HepG2 (cell line): ENCODE data around the gene CDYL2. TPM values are rescaled to one million over a fixed set of nuclear protein-coding genes. Genes with fewer than 3 reads are reported as not detected.

Experiments
- ATAC-seq: fragments of 200-7000 bp; cut with Tn5 transposase; 3 replicates; pipeline ENCODE4 v1.9.1; 2020; ENCODE audit warnings: mild to moderate bottlenecking, moderate library complexity
- BruUV-seq: library from RNA; stranded (reverse); fragments of 400-500 nt; replicated peaks from 2 replicates; lab custom pipeline; 2021; lab: Mats Ljungman, UMichigan
- CTCF ChIA-PET: fragments of 300-600 bp; formaldehyde crosslinking; extraction: SDS; loops from one replicate; lab custom pipeline; 2021; ENCODE audit warnings: low total read pairs, inconsistent platforms, low intra/inter-chr PET ratio; lab: Yijun Ruan, JAX
- POLR2A ChIA-PET: fragments of 350-600 bp; sonication (Branson Sonifier 250); formaldehyde crosslinking; loops from one replicate; lab custom pipeline; 2020; ENCODE audit warnings: antibody characterized with exemption, inconsistent platforms; lab: Yijun Ruan, JAX
- DNase-seq: peaks from one replicate; pipeline ENCODE4 v3.0.0-alpha.2; 2015; ENCODE audit warnings: low spot score
- FAIRE-seq: peaks from 3 replicates; lab custom pipeline; 2011; peaks lifted over from hg19 to GRCh38; lab: Jason Lieb, UNC
- H2AFZ ChIP-seq: one replicate; pipeline ENCODE4 v1.6.1; 2011; ENCODE audit warnings: low read length, inconsistent platforms
- H3K27ac ChIP-seq: fragments of 300-600 bp; 3 replicates; pipeline ENCODE4 v1.8.0; 2011; ENCODE audit warnings: mixed run types, mild to moderate bottlenecking, mixed read lengths, low read length, inconsistent platforms; ENCODE audit not compliant: insufficient read depth; ENCODE audit errors: extremely low read length
- H3K27me3 ChIP-seq, 2 experiments: fragments of 200-600 bp in 1 of 2; 2 replicates in 1 of 2; 3 replicates in 1 of 2; pipeline versions ENCODE4 v1.6.0 to v1.8.0; 2011; ENCODE audit warnings: low read length in 2 of 2, mild to moderate bottlenecking in 2 of 2, moderate library complexity in 2 of 2, inconsistent platforms in 1 of 2; ENCODE audit not compliant: insufficient read depth in 2 of 2, control insufficient read depth in 1 of 2
- H3K36me3 ChIP-seq, 2 experiments: fragments of 200-600 bp in 1 of 2; replicated peaks in 1 of 2; 2 replicates in 1 of 2; 3 replicates in 1 of 2; pipeline versions ENCODE4 v1.5.1 to v1.8.0; 2011; ENCODE audit warnings: low read length in 2 of 2, inconsistent platforms in 1 of 2; ENCODE audit not compliant: insufficient read depth in 2 of 2, control insufficient read depth in 1 of 2
- H3K4me1 ChIP-seq: 2 replicates; pipeline ENCODE4 v1.5.1; 2012; ENCODE audit warnings: low read length, inconsistent platforms; ENCODE audit not compliant: insufficient read depth
- H3K4me2 ChIP-seq: 2 replicates; pipeline ENCODE4 v1.6.0; 2011; ENCODE audit warnings: low read depth, low read length, inconsistent platforms
- H3K4me3 ChIP-seq, 3 experiments: fragments of 200-600 bp in 1 of 3; sonication (generic), shearing (Covaris generic) in 1 of 3; replicated peaks in 1 of 3; 2 replicates each; pipeline ENCODE4 v1.5.1; 2011 to 2016; ENCODE audit warnings: low read length in 3 of 3, inconsistent platforms in 2 of 3, low read depth in 2 of 3, mild to moderate bottlenecking in 2 of 3, control low read depth in 1 of 3, mixed read lengths in 1 of 3; ENCODE audit not compliant: insufficient read depth in 1 of 3
- H3K79me2 ChIP-seq: one replicate; pipeline ENCODE4 v1.6.1; 2011; ENCODE audit warnings: low read length, inconsistent platforms; ENCODE audit not compliant: insufficient read depth
- H3K9ac ChIP-seq: 2 replicates; pipeline ENCODE4 v1.6.0; 2011; ENCODE audit warnings: mild to moderate bottlenecking, low read depth, low read length, inconsistent platforms; ENCODE audit not compliant: insufficient read depth
- H3K9me3 ChIP-seq: 2 replicates; pipeline ENCODE4 v1.5.1; 2012; ENCODE audit warnings: mild to moderate bottlenecking, low read length
- H4K20me1 ChIP-seq: 2 replicates; pipeline ENCODE4 v1.6.0; 2011; ENCODE audit warnings: inconsistent platforms, mild to moderate bottlenecking, low read length, moderate library complexity; ENCODE audit not compliant: insufficient read depth
- HDAC2 ChIP-seq: sonication (generic); formaldehyde crosslinking; IDR thresholded peaks from 2 replicates; pipeline ENCODE4 v1.4.0; 2020; ENCODE audit warnings: missing genetic modification reagents
- IRX3 ChIP-seq: sonication (generic); formaldehyde crosslinking; IDR thresholded peaks from 2 replicates; pipeline ENCODE4 v1.8.1; 2023; ENCODE audit warnings: mild to moderate bottlenecking, low read depth, missing genetic modification reagents, borderline replicate concordance
- SALL1 ChIP-seq: sonication (generic); formaldehyde crosslinking; IDR thresholded peaks from 2 replicates; pipeline ENCODE4 v1.8.0; 2022; ENCODE audit warnings: mild to moderate bottlenecking, missing genetic modification reagents
- SOX13 ChIP-seq, 3 experiments: fragments of 450-650 bp in 1 of 3; sonication (generic) in 1 of 3; formaldehyde crosslinking in 1 of 3; IDR thresholded peaks in 2 of 3; conservative IDR thresholded peaks in 1 of 3; 2 replicates each; pipeline versions ENCODE4 v1.5.0 to v1.6.1; 2016 to 2020; ENCODE audit warnings: antibody characterized with exemption in 1 of 3, mild to moderate bottlenecking in 1 of 3, missing compliant biosample characterization in 1 of 3, missing genetic modification reagents in 1 of 3, moderate library complexity in 1 of 3
- ZXDC ChIP-seq: sonication (generic); formaldehyde crosslinking; IDR thresholded peaks from 2 replicates; pipeline ENCODE4 v1.5.0; 2020; ENCODE audit warnings: mild to moderate bottlenecking, missing genetic modification reagents
- WGBS: methylation state at CpG from one replicate; pipeline ENCODE4 v1.1.6; 2017; ENCODE audit warnings: low lambda C conversion rate; 5-methylcytosine and 5-hydroxymethylcytosine counted together
- in situ Hi-C: cut with HindIII; loops from 2 replicates; pipeline ENCODE4 v1.10.0; 2017; ENCODE audit warnings: low pct_unique_long_range_greater_than_20kb; ENCODE audit not compliant: extremely low pct_ligation_motif_present
- intact Hi-C: fragments of 100-400 bp; cut with micrococcal nuclease; formaldehyde crosslinking; loops from one replicate; pipeline ENCODE4 v1.10.0; 2022; ENCODE audit not compliant: unreplicated experiment
- polyA plus RNA-seq, 8 experiments: library from polyadenylated mRNA; depleted of rRNA in 3 of 8; stranded (reverse) in 7 of 8; unstranded in 1 of 8; fragments of >200 nt; fragmentation: Illumina TruSeq in 4 of 8; extraction: Trizol in 4 of 8; gene quantifications; 2 replicates each; pipeline versions ENCODE4 v1.2.1 to v1.2.3, GENCODE V29; 2011 to 2016; ENCODE audit warnings: low read depth in 4 of 8, missing spikeins in 1 of 8, mixed read lengths in 1 of 8; ENCODE audit not compliant: insufficient read depth in 1 of 8
- total RNA-seq, 5 experiments: library from RNA; depleted of rRNA; stranded (reverse); fragments of >200 nt; fragmentation: Illumina TruSeq; extraction: Trizol; gene quantifications; 2 replicates each; pipeline ENCODE4 v1.2.3, GENCODE V29; 2016; ENCODE audit warnings: low read depth in 1 of 5
- TF ChIP-seq, protein P1 (sequence below): sonication (generic); formaldehyde crosslinking; IDR thresholded peaks from 2 replicates; pipeline ENCODE4 v1.5.0; 2020; ENCODE audit warnings: mild to moderate bottlenecking, missing genetic modification reagents, borderline replicate concordance
- TF ChIP-seq, protein P2 (sequence below): sonication (generic); formaldehyde crosslinking; conservative IDR thresholded peaks from 2 replicates; pipeline ENCODE4 v1.4.0; 2020; ENCODE audit warnings: mild to moderate bottlenecking, missing genetic modification reagents, moderate library complexity
- TF ChIP-seq, protein P3 (sequence below): sonication (generic); formaldehyde crosslinking; IDR thresholded peaks from 2 replicates; pipeline ENCODE4 v1.4.0; 2020; ENCODE audit warnings: missing genetic modification reagents, low read depth, mild to moderate bottlenecking, borderline replicate concordance

Gene CDYL2
- total and polyA plus RNA-seq, 2 of the 13 experiments (the other 11 are each of a cell fraction or from before 2014, with no cell fraction given), result 0.07 to 0.35 TPM

DNA sequence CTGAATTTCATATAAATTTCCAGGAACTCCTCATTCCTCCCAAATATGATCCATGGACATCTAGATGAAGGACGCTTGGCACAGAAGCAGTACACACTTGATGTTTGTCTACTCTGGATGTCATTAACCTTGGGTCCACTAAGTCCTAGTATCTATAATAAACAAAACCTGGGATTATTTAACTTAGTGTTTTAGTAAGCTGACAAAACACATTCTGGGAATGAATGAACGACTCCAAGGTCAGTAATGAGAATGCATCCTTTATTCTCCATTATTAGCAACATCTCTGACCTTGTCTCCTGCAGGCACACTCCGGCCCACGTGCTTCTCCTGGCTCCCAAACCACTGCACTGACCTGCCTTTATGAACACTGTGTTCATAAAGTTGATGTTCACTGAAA is 24.1 kb upstream of the CDYL2 start:
- peak; percentile 51 for DNase-seq
- FAIRE-seq, result no peak
- Histone ChIP-seq H3K4me3 (no peak overlapping the region), H3K9me3 (no peaks in the 10 kb centered on the region), H2AFZ (no peak overlapping the region), H3K9ac (no peak overlapping the region), H3K27me3 (peaks cover 0 to 3% of the 10 kb centered on the region in 2 experiments; a peak in 1 of 5 replicates), H3K27ac (no peak overlapping the region), H4K20me1 (no peaks in the 10 kb centered on the region), H3K4me2 (no peak overlapping the region), H3K79me2 (no peaks in the 10 kb centered on the region), H3K36me3 (no peaks in the 10 kb centered on the region), H3K4me1 (peaks cover 15% of the 10 kb centered on the region)
- ChIA-PET POLR2A (no interaction called here), CTCF (no interaction called here)
- no TSS peak for BruUV-seq
- intact Hi-C loops (no loop called here), in situ Hi-C loops (no loop called here)
- WGBS, result 1% methylated on average over 4 of the region's 4 CpGs
- peak; percentile 51 for ATAC-seq
- TF ChIP-seq HDAC2 (peak; percentile 33; the same call in 1 of the 2 replicates), ZXDC (CRISPR knock-in tag) (no peak), SOX13 (IDR thresholded peaks at IDR 0.05) (no peak), SOX13 (CRISPR knock-in tag; conservative IDR thresholded peaks at IDR 0.05 in 1 of 2, IDR thresholded peaks at IDR 0.05 in 1 of 2) (peak in 1 of 2 experiments; percentile 77; a peak in 2 of 4 replicates), IRX3 (CRISPR knock-in tag) (no peak), SALL1 (CRISPR knock-in tag) (peak; percentile 47; the same call in 1 of the 2 replicates)
- TF ChIP-seq, protein P1, sequence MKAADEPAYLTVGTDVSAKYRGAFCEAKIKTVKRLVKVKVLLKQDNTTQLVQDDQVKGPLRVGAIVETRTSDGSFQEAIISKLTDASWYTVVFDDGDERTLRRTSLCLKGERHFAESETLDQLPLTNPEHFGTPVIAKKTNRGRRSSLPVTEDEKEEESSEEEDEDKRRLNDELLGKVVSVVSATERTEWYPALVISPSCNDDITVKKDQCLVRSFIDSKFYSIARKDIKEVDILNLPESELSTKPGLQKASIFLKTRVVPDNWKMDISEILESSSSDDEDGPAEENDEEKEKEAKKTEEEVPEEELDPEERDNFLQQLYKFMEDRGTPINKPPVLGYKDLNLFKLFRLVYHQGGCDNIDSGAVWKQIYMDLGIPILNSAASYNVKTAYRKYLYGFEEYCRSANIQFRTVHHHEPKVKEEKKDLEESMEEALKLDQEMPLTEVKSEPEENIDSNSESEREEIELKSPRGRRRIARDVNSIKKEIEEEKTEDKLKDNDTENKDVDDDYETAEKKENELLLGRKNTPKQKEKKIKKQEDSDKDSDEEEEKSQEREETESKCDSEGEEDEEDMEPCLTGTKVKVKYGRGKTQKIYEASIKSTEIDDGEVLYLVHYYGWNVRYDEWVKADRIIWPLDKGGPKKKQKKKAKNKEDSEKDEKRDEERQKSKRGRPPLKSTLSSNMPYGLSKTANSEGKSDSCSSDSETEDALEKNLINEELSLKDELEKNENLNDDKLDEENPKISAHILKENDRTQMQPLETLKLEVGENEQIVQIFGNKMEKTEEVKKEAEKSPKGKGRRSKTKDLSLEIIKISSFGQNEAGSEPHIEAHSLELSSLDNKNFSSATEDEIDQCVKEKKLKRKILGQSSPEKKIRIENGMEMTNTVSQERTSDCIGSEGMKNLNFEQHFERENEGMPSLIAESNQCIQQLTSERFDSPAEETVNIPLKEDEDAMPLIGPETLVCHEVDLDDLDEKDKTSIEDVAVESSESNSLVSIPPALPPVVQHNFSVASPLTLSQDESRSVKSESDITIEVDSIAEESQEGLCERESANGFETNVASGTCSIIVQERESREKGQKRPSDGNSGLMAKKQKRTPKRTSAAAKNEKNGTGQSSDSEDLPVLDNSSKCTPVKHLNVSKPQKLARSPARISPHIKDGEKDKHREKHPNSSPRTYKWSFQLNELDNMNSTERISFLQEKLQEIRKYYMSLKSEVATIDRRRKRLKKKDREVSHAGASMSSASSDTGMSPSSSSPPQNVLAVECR (CRISPR knock-in tag), result no peak
- TF ChIP-seq, protein P2, sequence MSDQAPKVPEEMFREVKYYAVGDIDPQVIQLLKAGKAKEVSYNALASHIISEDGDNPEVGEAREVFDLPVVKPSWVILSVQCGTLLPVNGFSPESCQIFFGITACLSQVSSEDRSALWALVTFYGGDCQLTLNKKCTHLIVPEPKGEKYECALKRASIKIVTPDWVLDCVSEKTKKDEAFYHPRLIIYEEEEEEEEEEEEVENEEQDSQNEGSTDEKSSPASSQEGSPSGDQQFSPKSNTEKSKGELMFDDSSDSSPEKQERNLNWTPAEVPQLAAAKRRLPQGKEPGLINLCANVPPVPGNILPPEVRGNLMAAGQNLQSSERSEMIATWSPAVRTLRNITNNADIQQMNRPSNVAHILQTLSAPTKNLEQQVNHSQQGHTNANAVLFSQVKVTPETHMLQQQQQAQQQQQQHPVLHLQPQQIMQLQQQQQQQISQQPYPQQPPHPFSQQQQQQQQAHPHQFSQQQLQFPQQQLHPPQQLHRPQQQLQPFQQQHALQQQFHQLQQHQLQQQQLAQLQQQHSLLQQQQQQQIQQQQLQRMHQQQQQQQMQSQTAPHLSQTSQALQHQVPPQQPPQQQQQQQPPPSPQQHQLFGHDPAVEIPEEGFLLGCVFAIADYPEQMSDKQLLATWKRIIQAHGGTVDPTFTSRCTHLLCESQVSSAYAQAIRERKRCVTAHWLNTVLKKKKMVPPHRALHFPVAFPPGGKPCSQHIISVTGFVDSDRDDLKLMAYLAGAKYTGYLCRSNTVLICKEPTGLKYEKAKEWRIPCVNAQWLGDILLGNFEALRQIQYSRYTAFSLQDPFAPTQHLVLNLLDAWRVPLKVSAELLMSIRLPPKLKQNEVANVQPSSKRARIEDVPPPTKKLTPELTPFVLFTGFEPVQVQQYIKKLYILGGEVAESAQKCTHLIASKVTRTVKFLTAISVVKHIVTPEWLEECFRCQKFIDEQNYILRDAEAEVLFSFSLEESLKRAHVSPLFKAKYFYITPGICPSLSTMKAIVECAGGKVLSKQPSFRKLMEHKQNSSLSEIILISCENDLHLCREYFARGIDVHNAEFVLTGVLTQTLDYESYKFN (CRISPR knock-in tag), result 0 out of 2 replicates have a peak, but pooled peaks have one; percentile 30
- TF ChIP-seq, protein P3, sequence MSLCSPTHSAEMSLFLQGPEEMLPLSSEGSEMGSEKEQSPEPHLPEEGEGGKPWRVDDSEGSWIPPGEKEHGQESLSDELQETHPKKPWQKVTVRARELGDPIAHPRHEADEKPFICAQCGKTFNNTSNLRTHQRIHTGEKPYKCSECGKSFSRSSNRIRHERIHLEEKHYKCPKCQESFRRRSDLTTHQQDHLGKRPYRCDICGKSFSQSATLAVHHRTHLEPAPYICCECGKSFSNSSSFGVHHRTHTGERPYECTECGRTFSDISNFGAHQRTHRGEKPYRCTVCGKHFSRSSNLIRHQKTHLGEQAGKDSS (CRISPR knock-in tag), result no peak
